ENCODE measurements around the gene ESYT1. TPM values are rescaled to one million over a fixed set of nuclear protein-coding genes. Genes with fewer than 3 reads are reported as not detected.

The ESYT1 gene
- total RNA-seq, 1 donor from 2014 or later, result 75.3 TPM

DNA sequence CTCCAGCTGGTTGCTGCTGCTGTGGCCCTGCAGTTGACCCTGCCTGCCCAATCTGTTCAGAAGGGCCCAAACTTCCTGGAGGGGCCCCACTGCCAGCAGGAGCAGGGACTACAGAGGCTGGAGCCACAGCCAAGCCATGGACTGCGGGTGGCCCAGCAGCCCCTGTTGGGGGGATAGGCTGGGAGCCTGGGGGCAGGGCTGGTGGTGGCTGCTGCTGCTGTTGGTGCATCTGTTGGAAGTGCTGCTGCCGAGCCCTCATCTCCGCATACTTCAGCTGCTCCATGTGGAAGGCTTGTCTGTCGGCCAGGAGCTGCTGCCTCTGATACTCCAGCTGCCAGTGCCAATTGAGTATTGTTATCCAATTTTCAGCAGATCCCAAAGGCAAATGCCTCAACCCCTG lies 37.3 kb downstream of the ESYT1 start:
- Histone ChIP-seq H3F3A (ENCODE audit: low read depth) (peaks cover 56% of the 10 kb centered on the region), H3K27ac (no peak overlapping the region), H2AFZ (replicated peaks) (no peak overlapping the region), H3K27me3 (no peaks in the 10 kb centered on the region), H3K4me2 (no peak overlapping the region), H3K79me2 (ENCODE audit: low read depth) (peaks cover 7% of the 10 kb centered on the region), H3K9ac (no peak overlapping the region), H4K20me1 (ENCODE audit: low read depth) (peaks cover 49% of the 10 kb centered on the region), H3K9me3 (ENCODE audit: low read depth) (no peaks in the 10 kb centered on the region), H3K36me3 (peaks cover 4% of the 10 kb centered on the region), H3K4me1 (peaks cover 35% of the 10 kb centered on the region), H3K4me3 (no peak overlapping the region)
- Mint-ChIP-seq H3K36me3 (peaks cover 56% of the 10 kb centered on the region), H3K27me3 (ENCODE audit: insufficient read depth, low read depth) (peaks cover 13% of the 10 kb centered on the region), H3K4me3 (no peak overlapping the region), H3K4me1 (peaks cover 35% of the 10 kb centered on the region), H3K27ac (no peak overlapping the region), H3K9me3 (no peaks in the 10 kb centered on the region)
- no peak for DNase-seq (ENCODE audit: low spot score)
- TF ChIP-seq, protein P1, sequence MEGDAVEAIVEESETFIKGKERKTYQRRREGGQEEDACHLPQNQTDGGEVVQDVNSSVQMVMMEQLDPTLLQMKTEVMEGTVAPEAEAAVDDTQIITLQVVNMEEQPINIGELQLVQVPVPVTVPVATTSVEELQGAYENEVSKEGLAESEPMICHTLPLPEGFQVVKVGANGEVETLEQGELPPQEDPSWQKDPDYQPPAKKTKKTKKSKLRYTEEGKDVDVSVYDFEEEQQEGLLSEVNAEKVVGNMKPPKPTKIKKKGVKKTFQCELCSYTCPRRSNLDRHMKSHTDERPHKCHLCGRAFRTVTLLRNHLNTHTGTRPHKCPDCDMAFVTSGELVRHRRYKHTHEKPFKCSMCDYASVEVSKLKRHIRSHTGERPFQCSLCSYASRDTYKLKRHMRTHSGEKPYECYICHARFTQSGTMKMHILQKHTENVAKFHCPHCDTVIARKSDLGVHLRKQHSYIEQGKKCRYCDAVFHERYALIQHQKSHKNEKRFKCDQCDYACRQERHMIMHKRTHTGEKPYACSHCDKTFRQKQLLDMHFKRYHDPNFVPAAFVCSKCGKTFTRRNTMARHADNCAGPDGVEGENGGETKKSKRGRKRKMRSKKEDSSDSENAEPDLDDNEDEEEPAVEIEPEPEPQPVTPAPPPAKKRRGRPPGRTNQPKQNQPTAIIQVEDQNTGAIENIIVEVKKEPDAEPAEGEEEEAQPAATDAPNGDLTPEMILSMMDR (IDR thresholded peaks at IDR 0.05), result no peak
- no peak for TF ChIP-seq EZH2 (IDR thresholded peaks at IDR 0.05)
- TF ChIP-seq EZH2phosphoT487 (IDR thresholded peaks at IDR 0.05), result no peak

- H2AFZ ChIP-seq (replicated peaks), result no peak overlapping the region
- TF ChIP-seq EZH2phosphoT487 (IDR thresholded peaks at IDR 0.05) (no peak), EZH2 (IDR thresholded peaks at IDR 0.05) (no peak)
- TF ChIP-seq, protein P1 (IDR thresholded peaks at IDR 0.05), result no peak
- H3K9ac ChIP-seq, result no peak overlapping the region
- Mint-ChIP-seq H3K4me1 (no peaks in the 10 kb centered on the region), H3K4me3 (no peak overlapping the region), H3K27me3 (ENCODE audit: insufficient read depth, low read depth) (peaks cover 2% of the 10 kb centered on the region), H3K36me3 (peaks cover 41% of the 10 kb centered on the region), H3K27ac (no peak overlapping the region), H3K9me3 (no peaks in the 10 kb centered on the region)
- no peak overlapping the region for H3K4me3 ChIP-seq
- H3F3A ChIP-seq (ENCODE audit: low read depth), result peaks cover 20% of the 10 kb centered on the region
- peaks cover 10% of the 10 kb centered on the region for H4K20me1 ChIP-seq (ENCODE audit: low read depth)
- no peaks in the 10 kb centered on the region for H3K4me1 ChIP-seq
- no peak for DNase-seq (ENCODE audit: low spot score)
- H3K27me3 ChIP-seq, result no peaks in the 10 kb centered on the region
- H3K79me2 ChIP-seq (ENCODE audit: low read depth), result no peaks in the 10 kb centered on the region
- no peaks in the 10 kb centered on the region for H3K9me3 ChIP-seq (ENCODE audit: low read depth)
- no peak overlapping the region for H3K27ac ChIP-seq
- H3K4me2 ChIP-seq, result no peak overlapping the region
- H3K36me3 ChIP-seq, result peaks cover 11% of the 10 kb centered on the region
Observed at GRCh38 chr12:56169229-56169759, 41.2 kb downstream of the ESYT1 start.

DNA sequence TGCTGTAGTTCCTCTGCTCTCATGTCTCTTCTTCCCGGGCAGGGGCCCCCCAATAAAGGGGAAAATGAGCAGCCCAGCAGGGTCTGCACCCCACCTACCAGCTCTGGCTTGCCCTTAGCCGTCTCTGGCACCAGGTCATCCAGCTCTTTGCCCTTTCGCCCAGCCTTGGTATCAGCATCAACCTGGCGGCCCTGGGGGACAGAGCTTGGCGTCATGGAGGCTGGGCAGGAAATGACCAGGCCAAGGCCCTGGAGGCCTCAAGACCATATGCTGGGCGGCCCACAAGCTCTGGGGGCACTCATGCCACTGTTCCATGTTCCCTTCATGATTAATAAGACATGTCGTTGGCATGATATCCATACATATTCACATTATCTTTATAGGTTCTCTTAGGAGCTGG lies 44.8 kb downstream of the ESYT1 start:
- no peaks in the 10 kb centered on the region for H3F3A ChIP-seq (ENCODE audit: low read depth)
- no peaks in the 10 kb centered on the region for H3K4me1 Mint-ChIP-seq
- no peak overlapping the region for H3K27ac ChIP-seq
- H3K9me3 ChIP-seq (ENCODE audit: low read depth), result no peaks in the 10 kb centered on the region
- H3K27me3 ChIP-seq, result no peaks in the 10 kb centered on the region
- TF ChIP-seq, protein P1 (IDR thresholded peaks at IDR 0.05), result no peak
- TF ChIP-seq EZH2phosphoT487 (IDR thresholded peaks at IDR 0.05), result no peak
- no peak for TF ChIP-seq EZH2 (IDR thresholded peaks at IDR 0.05)
- peaks cover 2% of the 10 kb centered on the region for H3K27me3 Mint-ChIP-seq (ENCODE audit: insufficient read depth, low read depth)
- no peak overlapping the region for H3K4me3 Mint-ChIP-seq
- H4K20me1 ChIP-seq (ENCODE audit: low read depth), result no peaks in the 10 kb centered on the region
- no peak for DNase-seq (ENCODE audit: low spot score)
- H3K4me3 ChIP-seq, result no peak overlapping the region
- H3K4me1 ChIP-seq, result no peaks in the 10 kb centered on the region
- no peak overlapping the region for H3K4me2 ChIP-seq
- no peaks in the 10 kb centered on the region for H3K79me2 ChIP-seq (ENCODE audit: low read depth)
- H2AFZ ChIP-seq (replicated peaks), result no peak overlapping the region
- H3K36me3 Mint-ChIP-seq, result peaks cover 42% of the 10 kb centered on the region
- H3K36me3 ChIP-seq, result peaks cover 19% of the 10 kb centered on the region
- no peaks in the 10 kb centered on the region for H3K9me3 Mint-ChIP-seq
- H3K9ac ChIP-seq, result no peak overlapping the region
- H3K27ac Mint-ChIP-seq, result no peak overlapping the region

Data from neural progenitor cell (in vitro differentiated cells).